ENCODE results near the gene TIGD1.

DNA sequence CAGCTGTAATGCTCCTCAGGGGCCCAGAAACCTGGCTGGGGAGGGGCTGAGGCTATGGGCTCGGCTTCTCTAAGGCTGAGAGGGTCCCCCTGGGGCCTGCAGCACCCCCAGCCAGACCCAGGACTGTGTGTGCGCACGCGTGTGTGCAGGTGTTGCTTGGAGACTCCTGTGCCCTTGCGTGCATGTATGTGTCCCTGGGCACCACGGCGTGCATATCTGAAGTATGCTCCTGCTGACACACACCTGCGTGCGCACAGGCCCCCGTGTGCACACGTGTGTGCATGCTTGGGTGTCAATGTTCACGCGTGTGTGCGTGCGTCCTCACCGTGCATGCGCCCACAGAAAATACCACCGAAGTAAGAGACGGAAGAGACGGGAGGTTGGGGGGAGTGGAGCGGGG, 47.8 kb downstream of the TIGD1 start:
- TF ChIP-seq, protein P1, sequence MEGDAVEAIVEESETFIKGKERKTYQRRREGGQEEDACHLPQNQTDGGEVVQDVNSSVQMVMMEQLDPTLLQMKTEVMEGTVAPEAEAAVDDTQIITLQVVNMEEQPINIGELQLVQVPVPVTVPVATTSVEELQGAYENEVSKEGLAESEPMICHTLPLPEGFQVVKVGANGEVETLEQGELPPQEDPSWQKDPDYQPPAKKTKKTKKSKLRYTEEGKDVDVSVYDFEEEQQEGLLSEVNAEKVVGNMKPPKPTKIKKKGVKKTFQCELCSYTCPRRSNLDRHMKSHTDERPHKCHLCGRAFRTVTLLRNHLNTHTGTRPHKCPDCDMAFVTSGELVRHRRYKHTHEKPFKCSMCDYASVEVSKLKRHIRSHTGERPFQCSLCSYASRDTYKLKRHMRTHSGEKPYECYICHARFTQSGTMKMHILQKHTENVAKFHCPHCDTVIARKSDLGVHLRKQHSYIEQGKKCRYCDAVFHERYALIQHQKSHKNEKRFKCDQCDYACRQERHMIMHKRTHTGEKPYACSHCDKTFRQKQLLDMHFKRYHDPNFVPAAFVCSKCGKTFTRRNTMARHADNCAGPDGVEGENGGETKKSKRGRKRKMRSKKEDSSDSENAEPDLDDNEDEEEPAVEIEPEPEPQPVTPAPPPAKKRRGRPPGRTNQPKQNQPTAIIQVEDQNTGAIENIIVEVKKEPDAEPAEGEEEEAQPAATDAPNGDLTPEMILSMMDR (IDR thresholded peaks at IDR 0.05) = no peak
- TF ChIP-seq EZH2phosphoT487 (IDR thresholded peaks at IDR 0.05) = no peak
- TF ChIP-seq EZH2 (IDR thresholded peaks at IDR 0.05) = no peak
